ENCODE measurements around the gene ALOX5. TPM values are rescaled to one million over a fixed set of nuclear protein-coding genes. Genes with fewer than 3 reads are reported as not detected.

The ALOX5 gene
- total and polyA plus RNA-seq, 2 experiments from 2014 or later, result 3.7 to 5.4 TPM

GRCh38 chr10:45454859-45455258 lies 80.8 kb downstream of the ALOX5 start:
- peak; percentile 32; the same call in 1 of the 3 replicates for ATAC-seq

More at GRCh38 chr10:45454859-45455258, 80.8 kb downstream of the ALOX5 start:
- Mint-ChIP-seq H3K36me3 (ENCODE audit: low read depth) (peaks cover 5% of the 10 kb centered on the region; the same call in 1 of the 3 replicates), H3K27ac (no peak overlapping the region), H3K27me3 (ENCODE audit: insufficient read depth, low read depth, poor library complexity) (peaks cover 4% of the 10 kb centered on the region), H3K9me3 (no peaks in the 10 kb centered on the region), H3K4me1 (no peaks in the 10 kb centered on the region), H3K4me3 (no peak overlapping the region)
- H2AFZ ChIP-seq, result no peak overlapping the region
- H3K79me2 ChIP-seq (replicated peaks; ENCODE audit: insufficient read depth), result no peaks in the 10 kb centered on the region
- H3K9me2 ChIP-seq (ENCODE audit: insufficient read depth), result no peaks in the 10 kb centered on the region
- no peak overlapping the region for H3K27ac ChIP-seq (ENCODE audit: low read depth)
- no peaks in the 10 kb centered on the region for H3K27me3 ChIP-seq (ENCODE audit: insufficient read depth)
- H3K36me3 ChIP-seq (ENCODE audit: insufficient read depth), result no peaks in the 10 kb centered on the region
- no peak overlapping the region for H3K4me3 ChIP-seq
- no peaks in the 10 kb centered on the region for H3F3A ChIP-seq (replicated peaks; ENCODE audit: low read depth)
- H3K4me2 ChIP-seq, result no peak overlapping the region
- TF ChIP-seq ZNF114 (CRISPR knock-in tag; IDR thresholded peaks at IDR 0.05), result no peak
- no peak for TF ChIP-seq STAT1 (IDR thresholded peaks at IDR 0.05; ENCODE audit: unreplicated experiment)
- TF ChIP-seq, protein P1, sequence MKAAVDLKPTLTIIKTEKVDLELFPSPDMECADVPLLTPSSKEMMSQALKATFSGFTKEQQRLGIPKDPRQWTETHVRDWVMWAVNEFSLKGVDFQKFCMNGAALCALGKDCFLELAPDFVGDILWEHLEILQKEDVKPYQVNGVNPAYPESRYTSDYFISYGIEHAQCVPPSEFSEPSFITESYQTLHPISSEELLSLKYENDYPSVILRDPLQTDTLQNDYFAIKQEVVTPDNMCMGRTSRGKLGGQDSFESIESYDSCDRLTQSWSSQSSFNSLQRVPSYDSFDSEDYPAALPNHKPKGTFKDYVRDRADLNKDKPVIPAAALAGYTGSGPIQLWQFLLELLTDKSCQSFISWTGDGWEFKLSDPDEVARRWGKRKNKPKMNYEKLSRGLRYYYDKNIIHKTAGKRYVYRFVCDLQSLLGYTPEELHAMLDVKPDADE (IDR thresholded peaks at IDR 0.05), result no peak
- no peak for TF ChIP-seq CTCF (conservative IDR thresholded peaks at IDR 0.05; ENCODE audit: low read depth in 2 of 2)
- no peak for TF ChIP-seq JUNB (IDR thresholded peaks at IDR 0.05; ENCODE audit: unreplicated experiment)
- no peak for TF ChIP-seq CREB1 (CRISPR knock-in tag; IDR thresholded peaks at IDR 0.05; ENCODE audit: low read depth)
- TF ChIP-seq, protein P2, sequence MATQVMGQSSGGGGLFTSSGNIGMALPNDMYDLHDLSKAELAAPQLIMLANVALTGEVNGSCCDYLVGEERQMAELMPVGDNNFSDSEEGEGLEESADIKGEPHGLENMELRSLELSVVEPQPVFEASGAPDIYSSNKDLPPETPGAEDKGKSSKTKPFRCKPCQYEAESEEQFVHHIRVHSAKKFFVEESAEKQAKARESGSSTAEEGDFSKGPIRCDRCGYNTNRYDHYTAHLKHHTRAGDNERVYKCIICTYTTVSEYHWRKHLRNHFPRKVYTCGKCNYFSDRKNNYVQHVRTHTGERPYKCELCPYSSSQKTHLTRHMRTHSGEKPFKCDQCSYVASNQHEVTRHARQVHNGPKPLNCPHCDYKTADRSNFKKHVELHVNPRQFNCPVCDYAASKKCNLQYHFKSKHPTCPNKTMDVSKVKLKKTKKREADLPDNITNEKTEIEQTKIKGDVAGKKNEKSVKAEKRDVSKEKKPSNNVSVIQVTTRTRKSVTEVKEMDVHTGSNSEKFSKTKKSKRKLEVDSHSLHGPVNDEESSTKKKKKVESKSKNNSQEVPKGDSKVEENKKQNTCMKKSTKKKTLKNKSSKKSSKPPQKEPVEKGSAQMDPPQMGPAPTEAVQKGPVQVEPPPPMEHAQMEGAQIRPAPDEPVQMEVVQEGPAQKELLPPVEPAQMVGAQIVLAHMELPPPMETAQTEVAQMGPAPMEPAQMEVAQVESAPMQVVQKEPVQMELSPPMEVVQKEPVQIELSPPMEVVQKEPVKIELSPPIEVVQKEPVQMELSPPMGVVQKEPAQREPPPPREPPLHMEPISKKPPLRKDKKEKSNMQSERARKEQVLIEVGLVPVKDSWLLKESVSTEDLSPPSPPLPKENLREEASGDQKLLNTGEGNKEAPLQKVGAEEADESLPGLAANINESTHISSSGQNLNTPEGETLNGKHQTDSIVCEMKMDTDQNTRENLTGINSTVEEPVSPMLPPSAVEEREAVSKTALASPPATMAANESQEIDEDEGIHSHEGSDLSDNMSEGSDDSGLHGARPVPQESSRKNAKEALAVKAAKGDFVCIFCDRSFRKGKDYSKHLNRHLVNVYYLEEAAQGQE (IDR thresholded peaks at IDR 0.05; ENCODE audit: unreplicated experiment), result no peak
- TF ChIP-seq NANOG (IDR thresholded peaks at IDR 0.05; ENCODE audit: borderline replicate concordance), result no peak
- no peak for TF ChIP-seq ZNF331 (CRISPR knock-in tag; IDR thresholded peaks at IDR 0.05; ENCODE audit: low read depth)
- TF ChIP-seq POLR2AphosphoS5 (IDR thresholded peaks at IDR 0.05; ENCODE audit: low read depth), result no peak
- no peak for TF ChIP-seq EZH2 (IDR thresholded peaks at IDR 0.05; ENCODE audit: low read depth, unreplicated experiment)
- TF ChIP-seq, protein P3, sequence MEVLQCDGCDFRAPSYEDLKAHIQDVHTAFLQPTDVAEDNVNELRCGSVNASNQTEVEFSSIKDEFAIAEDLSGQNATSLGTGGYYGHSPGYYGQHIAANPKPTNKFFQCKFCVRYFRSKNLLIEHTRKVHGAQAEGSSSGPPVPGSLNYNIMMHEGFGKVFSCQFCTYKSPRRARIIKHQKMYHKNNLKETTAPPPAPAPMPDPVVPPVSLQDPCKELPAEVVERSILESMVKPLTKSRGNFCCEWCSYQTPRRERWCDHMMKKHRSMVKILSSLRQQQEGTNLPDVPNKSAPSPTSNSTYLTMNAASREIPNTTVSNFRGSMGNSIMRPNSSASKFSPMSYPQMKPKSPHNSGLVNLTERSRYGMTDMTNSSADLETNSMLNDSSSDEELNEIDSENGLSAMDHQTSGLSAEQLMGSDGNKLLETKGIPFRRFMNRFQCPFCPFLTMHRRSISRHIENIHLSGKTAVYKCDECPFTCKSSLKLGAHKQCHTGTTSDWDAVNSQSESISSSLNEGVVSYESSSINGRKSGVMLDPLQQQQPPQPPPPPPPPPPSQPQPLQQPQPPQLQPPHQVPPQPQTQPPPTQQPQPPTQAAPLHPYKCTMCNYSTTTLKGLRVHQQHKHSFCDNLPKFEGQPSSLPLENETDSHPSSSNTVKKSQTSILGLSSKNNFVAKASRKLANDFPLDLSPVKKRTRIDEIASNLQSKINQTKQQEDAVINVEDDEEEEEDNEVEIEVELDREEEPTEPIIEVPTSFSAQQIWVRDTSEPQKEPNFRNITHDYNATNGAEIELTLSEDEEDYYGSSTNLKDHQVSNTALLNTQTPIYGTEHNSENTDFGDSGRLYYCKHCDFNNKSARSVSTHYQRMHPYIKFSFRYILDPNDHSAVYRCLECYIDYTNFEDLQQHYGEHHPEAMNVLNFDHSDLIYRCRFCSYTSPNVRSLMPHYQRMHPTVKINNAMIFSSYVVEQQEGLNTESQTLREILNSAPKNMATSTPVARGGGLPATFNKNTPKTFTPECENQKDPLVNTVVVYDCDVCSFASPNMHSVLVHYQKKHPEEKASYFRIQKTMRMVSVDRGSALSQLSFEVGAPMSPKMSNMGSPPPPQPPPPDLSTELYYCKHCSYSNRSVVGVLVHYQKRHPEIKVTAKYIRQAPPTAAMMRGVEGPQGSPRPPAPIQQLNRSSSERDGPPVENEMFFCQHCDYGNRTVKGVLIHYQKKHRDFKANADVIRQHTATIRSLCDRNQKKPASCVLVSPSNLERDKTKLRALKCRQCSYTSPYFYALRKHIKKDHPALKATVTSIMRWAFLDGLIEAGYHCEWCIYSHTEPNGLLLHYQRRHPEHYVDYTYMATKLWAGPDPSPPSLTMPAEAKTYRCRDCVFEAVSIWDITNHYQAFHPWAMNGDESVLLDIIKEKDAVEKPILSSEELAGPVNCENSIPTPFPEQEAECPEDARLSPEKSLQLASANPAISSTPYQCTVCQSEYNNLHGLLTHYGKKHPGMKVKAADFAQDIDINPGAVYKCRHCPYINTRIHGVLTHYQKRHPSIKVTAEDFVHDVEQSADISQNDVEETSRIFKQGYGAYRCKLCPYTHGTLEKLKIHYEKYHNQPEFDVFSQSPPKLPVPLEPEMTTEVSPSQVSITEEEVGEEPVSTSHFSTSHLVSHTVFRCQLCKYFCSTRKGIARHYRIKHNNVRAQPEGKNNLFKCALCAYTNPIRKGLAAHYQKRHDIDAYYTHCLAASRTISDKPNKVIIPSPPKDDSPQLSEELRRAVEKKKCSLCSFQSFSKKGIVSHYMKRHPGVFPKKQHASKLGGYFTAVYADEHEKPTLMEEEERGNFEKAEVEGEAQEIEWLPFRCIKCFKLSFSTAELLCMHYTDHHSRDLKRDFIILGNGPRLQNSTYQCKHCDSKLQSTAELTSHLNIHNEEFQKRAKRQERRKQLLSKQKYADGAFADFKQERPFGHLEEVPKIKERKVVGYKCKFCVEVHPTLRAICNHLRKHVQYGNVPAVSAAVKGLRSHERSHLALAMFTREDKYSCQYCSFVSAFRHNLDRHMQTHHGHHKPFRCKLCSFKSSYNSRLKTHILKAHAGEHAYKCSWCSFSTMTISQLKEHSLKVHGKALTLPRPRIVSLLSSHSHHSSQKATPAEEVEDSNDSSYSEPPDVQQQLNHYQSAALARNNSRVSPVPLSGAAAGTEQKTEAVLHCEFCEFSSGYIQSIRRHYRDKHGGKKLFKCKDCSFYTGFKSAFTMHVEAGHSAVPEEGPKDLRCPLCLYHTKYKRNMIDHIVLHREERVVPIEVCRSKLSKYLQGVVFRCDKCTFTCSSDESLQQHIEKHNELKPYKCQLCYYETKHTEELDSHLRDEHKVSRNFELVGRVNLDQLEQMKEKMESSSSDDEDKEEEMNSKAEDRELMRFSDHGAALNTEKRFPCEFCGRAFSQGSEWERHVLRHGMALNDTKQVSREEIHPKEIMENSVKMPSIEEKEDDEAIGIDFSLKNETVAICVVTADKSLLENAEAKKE (CRISPR knock-in tag; IDR thresholded peaks at IDR 0.05), result no peak
- no peak for TF ChIP-seq EZH2phosphoT487 (IDR thresholded peaks at IDR 0.05; ENCODE audit: unreplicated experiment)
- DNase-seq (ENCODE audit: low spot score), result no peak
- no peaks in the 10 kb centered on the region for H4K20me1 ChIP-seq (replicated peaks; ENCODE audit: insufficient read depth)
- H3K4me1 ChIP-seq (ENCODE audit: insufficient read depth), result no peaks in the 10 kb centered on the region

All from GM23338 (cell line).